Ectodermal cell (in vitro differentiated cells): Measurements from ENCODE around the gene CUTC. TPM values are rescaled to one million over a fixed set of nuclear protein-coding genes. Genes with fewer than 3 reads are reported as not detected.

Experiments used
- H3K27ac ChIP-seq: 2 replicates; pipeline ENCODE4 v1.7.0; 2013; ENCODE audit warnings: mild to moderate bottlenecking, low read depth, low read length; ENCODE audit not compliant: insufficient read depth, poor library complexity, severe bottlenecking
- H3K27me3 ChIP-seq: 2 replicates; pipeline ENCODE4 v1.7.0; 2013; ENCODE audit warnings: mild to moderate bottlenecking, low read length; ENCODE audit not compliant: insufficient read depth, control insufficient read depth, poor library complexity, severe bottlenecking
- H3K36me3 ChIP-seq: one replicate; pipeline ENCODE4 v1.7.0; 2013; ENCODE audit warnings: low read length; ENCODE audit not compliant: control insufficient read depth, insufficient read depth
- H3K4me1 ChIP-seq: one replicate; pipeline ENCODE4 v1.7.0; 2013; ENCODE audit warnings: low read length; ENCODE audit not compliant: control insufficient read depth, insufficient read depth
- H3K4me3 ChIP-seq: 2 replicates; pipeline ENCODE4 v1.7.0; 2013; ENCODE audit warnings: low read depth, low read length, control low read depth; ENCODE audit not compliant: insufficient read depth
- H3K9me3 ChIP-seq: 2 replicates; pipeline ENCODE4 v1.7.0; 2013; ENCODE audit warnings: mild to moderate bottlenecking, low read length, moderate library complexity; ENCODE audit not compliant: control insufficient read depth
- WGBS, 2 experiments: methylation state at CpG; one replicate each; pipeline ENCODE4 v1.1.7; 2013; ENCODE audit warnings: missing lambda C conversion rate in 2 of 2; 5-methylcytosine and 5-hydroxymethylcytosine counted together
- polyA plus RNA-seq, 4 experiments: library from polyadenylated mRNA; stranded (reverse); fragments of 50-300 nt; gene quantifications; one replicate each; pipeline ENCODE4 v1.2.3, GENCODE V29; 2013

Gene CUTC
- polyA plus RNA-seq (2013, experiment 1 of 4), result 21.8 TPM
- polyA plus RNA-seq (2013, experiment 2 of 4), result 26.7 TPM
- 23.4 TPM for polyA plus RNA-seq (2013, experiment 3 of 4)
- 26.3 TPM for polyA plus RNA-seq (2013, experiment 4 of 4)

DNA sequence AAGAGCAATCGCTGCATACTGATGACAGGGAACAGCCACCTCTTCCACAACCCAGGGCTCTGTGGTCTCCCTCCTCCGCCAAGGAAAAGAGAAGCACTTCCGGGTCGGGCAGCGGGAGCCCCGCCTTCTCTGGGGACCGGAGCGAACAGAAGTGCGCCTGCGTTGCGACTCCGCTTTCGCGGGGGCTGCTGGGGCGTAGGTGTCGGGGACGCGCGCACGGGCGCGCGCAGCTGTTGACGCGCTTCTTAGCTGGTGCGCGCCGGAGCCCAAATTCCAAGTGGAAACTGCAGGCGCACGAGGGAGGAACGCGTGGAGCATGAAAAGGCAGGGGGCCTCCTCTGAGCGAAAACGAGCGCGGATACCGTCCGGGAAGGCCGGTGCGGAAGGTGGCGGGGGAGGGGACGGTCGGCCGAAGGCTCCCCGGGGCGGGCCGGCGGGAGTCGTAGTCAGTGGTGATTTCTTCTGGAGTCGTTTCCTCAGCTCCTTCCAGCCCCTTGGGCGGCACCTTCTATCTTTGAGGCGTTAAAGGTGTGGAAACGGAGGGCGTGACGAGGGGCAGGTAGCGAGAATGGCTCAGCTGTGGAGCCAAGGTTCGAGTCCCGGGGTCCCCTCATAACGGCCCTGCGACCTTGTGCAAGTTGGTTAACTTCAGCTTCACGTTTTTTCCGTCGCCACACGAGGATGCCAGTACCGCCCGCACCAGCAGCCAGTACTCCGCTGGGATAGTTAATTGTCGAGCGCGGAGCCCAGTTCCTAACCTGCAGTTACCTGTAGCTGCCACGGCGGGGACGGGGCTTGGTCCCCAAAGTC, at the start of gene CUTC, which contains the start of gene COX15:
Gene CUTC (plus strand): TSS at position 202 of the 810 bp plus-strand sequence. CDS start 115 bp downstream, at position 317.
Gene COX15 (minus strand): TSS at position 95 of the 810 bp plus-strand sequence. CDS start 78 bp downstream, at position 17.
- Histone ChIP-seq H3K36me3 (peaks cover 7% of the 10 kb centered on the region), H3K27me3 (no peaks in the 10 kb centered on the region), H3K4me3 (peak within 1 kb of the TSS; percentile 98), H3K4me1 (no peaks in the 10 kb centered on the region), H3K9me3 (no peaks in the 10 kb centered on the region), H3K27ac (peak within 1 kb of the TSS; percentile 82)
- WGBS, 2 experiments, result 0 to 1% methylated on average over 73 of the region's 73 CpGs

GRCh38 chr10:99682752-99683151, 49.3 kb upstream of the CUTC start:
- peaks cover 6% of the 10 kb centered on the region for H3K36me3 ChIP-seq
- H3K27ac ChIP-seq, result no peak overlapping the region
- H3K4me1 ChIP-seq, result no peaks in the 10 kb centered on the region
- no CpG with 5 or more reads among the region's 1 CpG for WGBS, 2 experiments
- H3K9me3 ChIP-seq, result no peaks in the 10 kb centered on the region
- H3K4me3 ChIP-seq, result no peak overlapping the region
- no peaks in the 10 kb centered on the region for H3K27me3 ChIP-seq

DNA sequence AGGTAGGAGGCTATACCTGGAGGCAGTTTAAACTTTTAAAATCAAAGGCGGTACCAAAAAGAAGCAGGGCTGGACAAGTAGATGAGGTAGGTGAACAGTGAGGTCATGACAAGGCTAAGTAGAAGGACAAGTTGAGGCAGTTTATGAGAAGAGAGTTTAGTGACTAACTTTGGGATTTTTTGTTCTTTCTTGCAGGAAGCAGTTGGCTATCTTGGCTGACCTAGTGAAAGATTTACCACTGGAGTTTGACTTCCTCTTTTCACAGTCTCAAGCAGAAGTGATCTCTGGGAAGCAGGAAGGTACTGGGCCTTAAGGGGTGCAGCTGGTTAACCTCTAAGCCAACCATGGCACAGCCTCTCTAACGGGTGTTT, 46.5 kb upstream of the CUTC start:
- Histone ChIP-seq H3K36me3 (no peaks in the 10 kb centered on the region), H3K9me3 (no peaks in the 10 kb centered on the region), H3K27ac (no peak overlapping the region), H3K4me1 (no peaks in the 10 kb centered on the region), H3K4me3 (no peak overlapping the region), H3K27me3 (no peaks in the 10 kb centered on the region)
- WGBS, 2 experiments, result 93 to 97% methylated on average over 2 of the region's 2 CpGs

GRCh38 chr10:99689461-99689860, 42.6 kb upstream of the CUTC start:
- H3K36me3 ChIP-seq, result peaks cover 4% of the 10 kb centered on the region
- H3K4me3 ChIP-seq, result no peak overlapping the region
- H3K27ac ChIP-seq, result no peak overlapping the region
- no peaks in the 10 kb centered on the region for H3K4me1 ChIP-seq
- 88 to 93% methylated on average over 1 of the region's 1 CpG for WGBS, 2 experiments
- H3K9me3 ChIP-seq, result no peaks in the 10 kb centered on the region
- H3K27me3 ChIP-seq, result no peaks in the 10 kb centered on the region

DNA sequence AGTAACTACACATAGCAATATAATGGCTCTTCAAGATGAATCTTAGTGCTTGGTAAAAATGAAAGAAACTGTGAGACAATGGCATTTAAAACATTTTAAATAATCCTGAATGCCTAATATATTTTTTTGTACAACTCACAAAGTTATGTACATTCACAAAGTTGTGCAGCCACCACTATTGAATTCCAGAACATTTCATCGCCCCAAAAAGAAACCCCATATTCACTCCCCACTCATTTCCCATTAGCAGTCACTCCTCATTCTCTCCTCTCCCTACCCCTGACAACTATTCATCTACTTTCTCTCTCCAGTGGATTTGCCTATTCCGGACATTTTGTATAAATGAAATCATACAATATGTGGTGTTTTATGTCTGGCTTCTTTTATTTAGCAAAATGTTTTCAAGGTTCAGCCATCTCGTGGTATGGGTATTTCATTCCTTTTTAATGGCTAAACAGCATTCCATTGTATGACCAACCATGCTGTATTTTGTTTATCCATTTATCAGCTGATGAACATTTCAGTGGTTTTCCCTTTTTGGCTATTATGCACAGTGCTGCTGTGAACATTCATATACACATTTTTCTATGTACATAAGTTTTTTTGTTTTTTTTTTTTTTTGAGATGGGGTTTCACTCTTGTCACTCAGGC, 38.0 kb upstream of the CUTC start:
- Histone ChIP-seq H3K9me3 (no peaks in the 10 kb centered on the region), H3K27me3 (no peaks in the 10 kb centered on the region), H3K36me3 (peaks cover 13% of the 10 kb centered on the region), H3K4me3 (no peak overlapping the region), H3K4me1 (no peaks in the 10 kb centered on the region), H3K27ac (no peak overlapping the region)
- WGBS, 2 experiments, result 89 to 97% methylated on average over 2 to 3 of the region's 3 CpGs

DNA sequence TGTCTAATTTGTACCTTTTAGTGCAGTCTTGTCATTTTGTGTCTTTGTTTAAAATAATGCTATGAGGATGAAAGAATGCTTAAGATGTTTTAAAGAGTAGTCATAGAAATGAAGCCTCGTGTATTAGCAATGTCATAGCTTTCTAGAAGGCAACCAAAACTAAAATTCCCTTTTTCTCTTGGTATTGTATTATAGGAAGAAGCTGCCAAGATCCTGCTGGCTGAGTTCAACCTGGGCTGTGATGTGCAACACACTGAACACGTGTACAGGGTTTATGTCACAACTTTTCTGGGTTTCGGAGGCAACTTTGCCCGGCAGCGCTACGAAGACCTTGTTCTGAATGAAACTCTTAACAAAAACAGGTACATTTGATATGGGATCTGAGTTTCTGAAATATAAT, 36.3 kb upstream of the CUTC start:
- Histone ChIP-seq H3K4me1 (no peaks in the 10 kb centered on the region), H3K27me3 (no peaks in the 10 kb centered on the region), H3K9me3 (no peaks in the 10 kb centered on the region), H3K36me3 (peaks cover 13% of the 10 kb centered on the region), H3K4me3 (no peak overlapping the region), H3K27ac (no peak overlapping the region)
- 95 to 96% methylated on average over 6 of the region's 6 CpGs for WGBS, 2 experiments

DNA sequence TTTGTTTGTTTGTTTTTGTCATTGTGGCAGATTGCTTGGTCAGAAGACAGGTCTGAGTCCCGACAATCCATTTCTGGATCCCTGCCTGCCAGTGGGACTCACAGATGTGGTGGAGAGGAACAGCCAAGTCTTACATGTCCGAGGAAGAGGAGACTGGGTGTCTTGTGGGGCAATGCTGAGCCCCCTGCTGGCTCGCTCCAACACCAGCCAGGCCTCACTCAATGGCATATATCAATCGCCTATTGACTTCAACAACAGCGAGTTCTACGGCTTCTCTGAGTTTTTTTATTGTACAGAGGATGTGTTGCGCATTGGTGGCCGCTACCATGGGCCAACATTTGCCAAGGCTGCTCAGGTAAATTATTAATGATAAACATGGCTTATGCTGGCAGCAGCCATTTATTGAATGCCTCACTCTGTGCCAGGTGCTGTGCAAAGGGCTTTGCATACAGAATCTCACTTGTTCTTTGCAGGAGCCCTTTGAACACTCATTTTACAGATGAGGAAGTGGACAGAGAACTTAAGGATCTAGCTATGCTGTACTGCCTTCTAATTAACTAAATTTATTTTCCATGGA, 33.4 kb upstream of the CUTC start:
- Histone ChIP-seq H3K9me3 (no peaks in the 10 kb centered on the region), H3K27me3 (no peaks in the 10 kb centered on the region), H3K36me3 (peaks cover 10% of the 10 kb centered on the region), H3K4me1 (no peaks in the 10 kb centered on the region), H3K27ac (no peak overlapping the region), H3K4me3 (no peak overlapping the region)
- WGBS, 2 experiments, result 93 to 94% methylated on average over 8 of the region's 8 CpGs

DNA sequence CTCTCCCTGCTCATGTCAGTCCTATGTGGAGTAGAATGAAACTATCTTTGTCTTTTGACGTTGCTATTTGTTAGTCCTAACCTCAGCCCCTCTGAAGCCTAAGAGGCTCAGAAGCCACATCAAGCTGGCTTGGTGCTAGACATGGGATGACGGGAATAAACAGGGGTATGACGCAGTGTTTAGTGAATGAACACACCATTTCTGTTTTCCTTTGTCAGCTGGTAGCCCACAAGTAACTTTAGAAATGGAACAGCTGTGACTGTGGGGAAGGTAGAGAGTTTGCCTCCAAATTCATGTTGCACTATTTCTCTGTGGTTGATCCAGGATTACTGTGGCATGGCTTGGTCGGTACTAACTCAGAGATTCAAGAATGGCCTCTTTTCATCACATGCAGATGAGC, 31.4 kb upstream of the CUTC start:
- Histone ChIP-seq H3K27ac (no peak overlapping the region), H3K4me3 (no peak overlapping the region), H3K4me1 (no peaks in the 10 kb centered on the region), H3K36me3 (peaks cover 10% of the 10 kb centered on the region), H3K27me3 (no peaks in the 10 kb centered on the region), H3K9me3 (no peaks in the 10 kb centered on the region)
- WGBS, 2 experiments, result 92 to 97% methylated on average over 4 of the region's 4 CpGs

GRCh38 chr10:99708428-99709012, 23.5 kb upstream of the CUTC start:
- no peaks in the 10 kb centered on the region for H3K27me3 ChIP-seq
- no peak overlapping the region for H3K27ac ChIP-seq
- H3K4me3 ChIP-seq, result no peak overlapping the region
- no peaks in the 10 kb centered on the region for H3K9me3 ChIP-seq
- no peaks in the 10 kb centered on the region for H3K4me1 ChIP-seq
- no peaks in the 10 kb centered on the region for H3K36me3 ChIP-seq
- 81 to 100% methylated on average over 1 of the region's 1 CpG for WGBS, 2 experiments
